Activated T-helper 9 cell treated with anti-CD3 and anti-CD28 coated beads, Interleukin-2, amount 50 U/mL, for 16 hours (primary cell): Measurements from ENCODE around the gene RAF1.
"Not testable (repeated sequence)": the region's sequence is repeated elsewhere in the genome, so short reads cannot be mapped to it uniquely, and the experiment has no call there.

Experiments used
- DNase-seq: peaks from one replicate; pipeline ENCODE4 v3.0.0-alpha.2; 2020; ENCODE audit warnings: low read depth

RAF1 gene

DNA sequence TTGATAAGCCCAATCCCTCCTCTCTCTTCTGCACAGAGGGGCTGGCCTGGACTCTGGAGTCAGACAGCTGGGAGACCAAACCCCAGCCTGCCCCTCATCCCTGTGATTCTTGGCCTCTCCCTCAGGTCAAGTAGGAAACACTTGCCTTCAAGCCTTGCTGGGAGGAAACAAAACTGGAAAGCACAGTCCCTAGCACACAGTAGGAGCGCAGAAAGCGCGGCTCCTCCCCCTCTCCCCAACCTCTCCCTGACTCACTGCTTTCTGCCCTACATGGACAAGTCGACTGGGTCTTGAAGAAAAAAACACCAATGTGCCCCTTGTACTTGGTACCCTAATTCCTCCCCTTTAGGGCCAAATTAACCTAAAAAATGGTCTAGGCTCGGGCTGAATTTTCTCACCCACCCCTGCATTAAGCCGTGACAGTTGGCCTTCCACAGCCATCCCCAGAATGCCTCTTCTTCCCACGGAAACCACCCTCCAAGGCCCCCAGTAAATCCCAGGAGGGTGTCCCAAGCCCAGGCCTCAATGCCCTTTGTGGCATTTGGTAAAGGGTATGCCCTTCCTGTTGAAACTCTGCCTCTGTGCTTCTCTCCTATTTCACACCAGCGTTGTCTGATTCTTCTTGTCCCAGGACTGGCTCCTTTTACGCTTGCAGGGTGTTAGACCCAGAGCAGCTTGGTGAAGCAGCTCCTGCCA lies 11.3 kb upstream of the RAF1 start:
- no peak for DNase-seq

DNA sequence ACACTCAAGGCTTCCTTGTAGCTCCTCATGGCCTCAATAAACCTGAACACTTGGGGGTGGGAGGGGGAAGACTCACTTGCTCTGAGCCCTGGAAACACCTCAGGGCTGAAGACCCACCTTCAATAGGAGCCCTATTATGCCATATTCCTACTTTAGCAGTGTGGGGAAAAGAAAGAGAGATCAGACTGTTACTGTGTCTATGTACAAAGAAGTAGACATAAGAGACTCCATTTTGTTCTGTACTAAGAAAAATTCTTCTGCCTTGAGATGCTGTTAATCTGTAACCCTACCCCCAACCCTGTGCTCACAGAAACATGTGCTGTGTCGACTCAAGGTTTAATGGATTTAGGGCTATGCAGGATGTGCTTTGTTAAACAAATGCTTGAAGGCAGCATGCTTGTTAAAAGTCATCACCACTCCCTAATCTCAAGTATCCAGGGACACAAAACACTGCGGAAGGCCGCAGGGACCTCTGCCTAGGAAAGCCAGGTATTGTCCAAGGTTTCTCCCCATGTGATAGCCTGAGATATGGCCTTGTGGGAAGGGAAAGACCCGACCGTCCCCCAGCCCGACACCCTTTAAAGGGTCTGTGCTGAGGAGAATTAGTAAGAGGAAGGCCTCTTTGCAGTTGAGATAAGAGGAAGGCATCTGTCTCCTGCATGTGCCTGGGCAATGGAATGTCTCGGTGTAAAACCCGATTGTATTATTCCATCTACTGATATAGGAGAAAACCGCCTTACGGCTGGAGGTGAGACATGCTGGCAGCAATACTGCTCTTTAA lies 10.2 kb upstream of the RAF1 start:
- not testable (repeated sequence) for DNase-seq

DNA sequence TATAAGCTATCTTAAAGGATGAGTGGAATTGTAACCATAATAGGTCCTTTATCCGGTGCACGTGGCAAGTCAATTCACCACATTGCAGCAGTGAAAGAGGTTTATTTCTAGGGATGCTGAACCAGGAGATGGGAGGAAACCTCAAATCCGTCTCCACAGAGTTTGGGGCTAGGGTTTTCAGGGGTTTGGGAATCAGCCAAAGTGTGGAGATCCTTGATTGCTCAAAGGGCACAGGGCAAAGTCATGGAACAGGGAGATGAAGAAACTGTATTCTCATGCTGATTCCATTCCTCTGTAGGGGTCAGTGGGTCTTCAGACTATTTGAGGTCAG lies 7.2 kb upstream of the RAF1 start:
- DNase-seq = no peak

DNA sequence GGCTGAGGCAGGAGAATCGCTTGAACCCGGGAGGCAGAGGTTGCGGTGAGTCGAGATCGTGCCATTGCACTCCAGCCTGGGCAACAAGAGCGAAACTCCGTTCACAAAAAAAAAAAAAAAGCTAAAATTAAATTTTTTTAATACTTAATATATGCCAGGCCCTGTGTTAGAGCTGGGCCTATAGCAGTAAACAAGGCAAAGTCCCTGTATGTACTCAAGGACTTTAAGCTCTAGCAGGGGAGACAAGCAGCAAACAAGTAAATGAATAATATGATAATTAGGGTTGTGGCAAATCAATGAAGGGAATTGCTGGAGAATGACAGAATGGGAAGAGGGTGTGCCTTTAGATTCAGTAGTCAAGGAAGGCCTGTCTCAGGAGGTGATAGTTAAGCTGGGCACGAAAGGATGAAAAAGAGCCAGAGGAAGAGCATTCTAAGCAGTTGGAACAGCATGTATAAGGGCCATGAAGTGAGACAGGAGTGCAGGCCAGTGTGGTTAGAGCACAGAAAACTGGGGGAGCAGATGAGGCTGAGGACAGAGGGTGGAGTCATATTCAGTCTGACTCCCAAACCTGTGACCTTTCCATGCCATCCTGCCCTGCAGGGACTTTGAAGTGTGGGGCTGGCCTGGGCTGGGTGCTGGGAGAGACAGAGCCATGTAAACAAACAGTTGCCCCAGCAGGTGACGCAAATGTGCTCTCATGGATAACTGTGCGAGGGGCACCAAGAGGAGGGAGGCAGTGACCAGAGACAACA lies 6.6 kb upstream of the RAF1 start:
- no peak for DNase-seq

GRCh38 chr3:12663401-12663935 lies 449 bp downstream of the RAF1 start:
- peak; percentile 41 for DNase-seq

DNA sequence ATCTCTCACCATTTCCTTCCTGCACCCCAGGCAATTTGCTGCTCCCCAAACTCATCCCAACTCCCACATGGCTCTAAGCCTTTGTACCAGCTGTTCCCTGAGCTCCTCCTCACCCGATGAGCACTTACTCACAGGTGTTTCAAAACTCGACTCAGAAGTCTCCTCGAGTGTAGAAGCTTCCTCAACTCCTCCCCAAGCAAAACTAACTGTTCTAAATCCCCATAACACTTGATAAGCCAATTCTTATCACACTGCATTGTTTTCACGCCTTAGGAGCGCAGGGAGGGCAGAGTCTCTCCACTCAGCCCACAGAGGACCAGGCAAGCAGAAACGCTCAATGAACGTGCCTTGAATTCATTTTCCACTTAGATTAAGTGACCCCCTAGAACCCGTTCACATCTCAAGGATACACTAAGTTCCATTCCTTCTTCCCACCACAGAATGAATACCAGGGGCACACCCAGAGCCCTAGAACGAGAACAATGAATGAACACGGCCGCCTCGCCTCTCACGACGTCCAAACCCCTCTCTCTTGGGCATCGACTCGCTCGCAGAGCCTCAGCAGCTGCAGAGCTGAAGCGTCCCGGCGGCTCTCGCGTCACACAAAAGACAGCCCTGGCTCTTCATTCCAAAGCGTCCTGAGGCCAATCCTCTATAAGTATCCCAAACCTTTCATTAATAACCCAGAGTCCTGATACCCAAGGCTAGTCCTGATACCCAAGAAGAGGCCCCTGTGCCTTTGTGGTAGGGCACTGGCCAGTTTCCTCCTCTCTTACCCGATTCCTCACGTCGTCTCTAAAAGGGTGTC lies 1.1 kb downstream of the RAF1 start:
- peak; percentile 5 for DNase-seq

- DNase-seq = no peak
These were observed 1.9 kb downstream of the RAF1 start for GRCh38 chr3:12661926-12662592.

DNA sequence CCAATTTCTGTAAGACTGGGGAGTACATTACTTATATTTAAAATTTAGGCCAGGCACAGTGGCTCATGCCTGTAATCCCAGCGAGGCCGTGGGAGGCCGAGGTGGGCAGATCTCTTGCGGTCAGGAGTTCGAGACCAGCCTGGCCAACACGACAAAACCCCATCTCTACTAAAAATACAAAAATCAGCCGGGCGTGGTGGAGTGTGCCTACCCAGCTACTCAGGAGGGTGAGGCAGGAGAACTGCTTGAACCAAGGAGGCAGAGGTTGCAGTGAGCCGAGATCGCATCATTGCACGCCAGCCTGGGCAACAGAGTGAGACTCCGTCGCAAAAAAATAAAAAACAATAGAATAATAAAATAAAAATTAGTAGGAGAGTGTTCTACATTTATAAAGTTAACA lies 2.5 kb downstream of the RAF1 start:
- DNase-seq = not testable (repeated sequence)

- DNase-seq = no peak
These were observed 3.7 kb downstream of the RAF1 start for GRCh38 chr3:12660196-12660595.

- no peak for DNase-seq
These were observed 4.5 kb downstream of the RAF1 start for GRCh38 chr3:12659316-12660015.

DNA sequence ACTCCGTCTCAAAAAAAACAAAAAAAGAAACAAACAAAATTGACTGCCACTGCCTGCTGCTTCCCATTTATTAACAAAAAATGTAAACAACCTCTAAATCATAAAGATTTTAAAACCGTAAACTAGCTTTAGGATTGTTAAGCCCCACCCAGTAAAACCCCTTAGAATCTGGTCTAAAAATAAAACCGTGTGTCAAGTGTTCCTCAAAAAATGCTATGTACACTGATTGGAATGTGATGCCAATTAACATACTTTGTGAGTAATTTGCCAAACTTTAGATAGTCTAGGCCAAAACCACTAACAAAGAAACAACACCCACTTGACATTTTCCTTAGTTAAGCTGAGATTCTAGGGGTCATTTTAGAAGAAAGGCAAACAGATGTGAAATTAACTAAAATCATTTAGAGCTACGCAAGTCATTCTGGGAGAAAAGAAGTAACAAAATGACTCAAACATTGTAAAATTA lies 5.3 kb downstream of the RAF1 start:
- DNase-seq = no peak

GRCh38 chr3:12656850-12657249 lies 7.1 kb downstream of the RAF1 start:
- DNase-seq = no peak

DNA sequence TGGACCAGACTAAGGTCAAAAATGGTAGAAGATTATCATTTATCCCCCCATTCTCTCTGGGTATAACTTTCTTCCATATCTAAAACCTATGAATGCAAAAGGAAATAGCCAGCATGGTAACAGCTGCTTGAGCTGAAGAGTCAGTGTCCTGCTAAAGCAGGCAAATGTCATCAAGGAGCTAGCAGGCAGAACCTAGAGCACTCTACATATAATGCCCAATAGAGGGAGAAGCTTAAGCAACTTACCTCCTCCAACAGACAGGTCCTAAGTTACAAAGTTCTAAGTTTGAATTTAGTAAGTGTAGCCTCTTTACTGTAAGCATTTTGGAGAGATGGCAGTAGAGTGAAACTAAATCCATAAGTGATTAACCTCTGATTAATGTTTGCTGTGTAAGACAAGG lies 7.7 kb downstream of the RAF1 start:
- DNase-seq = no peak

- DNase-seq = no peak
These were observed 8.2 kb downstream of the RAF1 start for GRCh38 chr3:12655701-12656100.

DNA sequence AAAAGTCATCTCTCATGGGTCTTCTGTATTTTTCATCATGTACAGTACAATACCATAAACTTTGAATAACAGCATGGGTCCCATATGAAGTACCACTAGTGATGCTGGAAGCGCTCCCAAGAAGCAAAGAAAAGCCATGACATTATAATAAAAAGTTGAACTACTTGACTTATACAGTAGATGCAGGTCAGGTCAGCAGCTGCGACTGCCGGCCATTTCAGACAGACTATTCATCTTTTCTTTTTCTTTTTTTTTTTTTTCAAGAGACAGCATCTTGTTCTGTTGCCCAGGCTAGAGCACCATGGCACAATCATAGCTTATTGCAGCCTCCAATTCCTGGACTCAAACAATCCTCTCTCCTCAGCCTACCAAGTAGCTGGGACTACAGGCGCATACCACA lies 10.2 kb downstream of the RAF1 start:
- no peak for DNase-seq

GRCh38 chr3:12648384-12648959 lies 15.4 kb downstream of the RAF1 start:
- no peak for DNase-seq

GRCh38 chr3:12644331-12644937 lies 19.5 kb downstream of the RAF1 start:
- DNase-seq = no peak

- DNase-seq = no peak
These were observed 20.2 kb downstream of the RAF1 start for GRCh38 chr3:12643724-12644123.

DNA sequence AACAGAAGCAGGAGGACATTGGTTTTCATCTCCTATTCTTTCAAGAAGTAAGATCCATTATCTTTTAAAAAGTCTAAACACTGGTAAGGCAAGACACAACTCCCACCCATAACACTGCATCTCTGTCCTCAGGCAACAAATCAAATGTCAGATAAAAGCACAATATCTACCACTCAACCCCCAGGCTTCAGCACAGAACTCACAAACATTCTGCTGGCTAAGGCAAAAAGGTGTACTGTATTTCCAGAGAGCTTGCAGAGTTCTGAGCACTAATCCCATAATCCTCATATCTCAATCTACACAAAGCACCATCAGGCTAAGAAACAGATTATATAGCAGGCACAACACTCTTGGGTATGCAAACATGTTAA lies 20.9 kb downstream of the RAF1 start:
- no peak for DNase-seq

DNA sequence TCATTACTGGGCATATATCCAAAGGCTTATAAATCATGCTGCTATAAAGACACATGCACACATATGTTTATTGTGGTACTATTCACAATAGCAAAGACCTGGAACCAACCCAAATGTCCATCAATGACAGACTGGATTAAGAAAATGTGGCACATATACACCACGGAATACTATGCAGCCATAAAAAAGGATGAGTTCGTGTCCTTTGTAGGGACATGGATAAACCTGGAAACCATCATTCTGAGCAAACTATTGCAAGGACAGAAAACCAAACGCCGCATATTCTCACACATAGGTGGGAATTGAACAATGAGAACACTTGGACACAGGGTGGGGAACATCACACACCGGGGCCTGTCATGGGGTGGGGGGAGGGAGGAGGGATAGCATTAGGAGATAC lies 23.1 kb downstream of the RAF1 start:
- DNase-seq = not testable (repeated sequence)
